K562 (cell line): ENCODE results near the gene IRF1. TPM values are rescaled to one million over a fixed set of nuclear protein-coding genes. Genes with fewer than 3 reads are reported as not detected.

Source experiments
- ATAC-seq: fragments of 200-7000 bp; cut with Tn5 transposase; 3 replicates; pipeline ENCODE4 v1.9.1; 2020; ENCODE audit warnings: moderate library complexity
- BruUV-seq: library from RNA; stranded (reverse); fragments of 400-500 nt; replicated peaks from 2 replicates; lab custom pipeline; 2021; lab: Mats Ljungman, UMichigan
- CTCF ChIA-PET: fragments of 300-600 bp; formaldehyde crosslinking; extraction: SDS; loops from one replicate; lab custom pipeline; 2021; ENCODE audit warnings: low intra/inter-chr PET ratio; lab: Yijun Ruan, JAX
- POLR2A ChIA-PET: fragments of 300-600, 350-650 bp; sonication (Branson Sonifier 250); formaldehyde crosslinking; extraction: SDS; loops from one replicate; lab custom pipeline; 2021; ENCODE audit warnings: antibody characterized with exemption, inconsistent platforms; lab: Yijun Ruan, JAX
- DNase-seq, 4 experiments: peaks; one replicate each; pipeline versions ENCODE4 v3.0.0 to v3.0.0-alpha.2; 2011 to 2018; ENCODE audit warnings: low spot score in 3 of 4, mixed read lengths in 3 of 4; ENCODE audit errors: extremely low read depth in 1 of 4
- FAIRE-seq: peaks from 2 replicates; lab custom pipeline; 2011; peaks lifted over from hg19 to GRCh38; lab: Jason Lieb, UNC
- H2AFZ ChIP-seq: 2 replicates; pipeline ENCODE4 v1.6.0; 2011; ENCODE audit warnings: low read depth, low read length, control low read depth, inconsistent platforms
- H3K27ac ChIP-seq: fragments of 200-600 bp; 3 replicates; pipeline ENCODE4 v1.8.0; 2011; ENCODE audit warnings: low read depth, mild to moderate bottlenecking, control low read depth, inconsistent platforms, low read length, moderate library complexity, mixed read lengths; ENCODE audit errors: extremely low read depth
- H3K27me3 ChIP-seq, 2 experiments: fragments of 300-600 bp in 1 of 2; 2 replicates in 1 of 2; 3 replicates in 1 of 2; pipeline versions ENCODE4 v1.6.0 to v1.8.0; 2011; ENCODE audit warnings: inconsistent platforms in 2 of 2, low read length in 2 of 2, mild to moderate bottlenecking in 1 of 2, mixed read lengths in 1 of 2, moderate library complexity in 1 of 2; ENCODE audit not compliant: control insufficient read depth in 2 of 2, insufficient read depth in 2 of 2
- H3K36me3 ChIP-seq: fragments of 300-600 bp; 3 replicates; pipeline ENCODE4 v1.8.0; 2011; ENCODE audit warnings: mild to moderate bottlenecking, low read length, inconsistent platforms; ENCODE audit not compliant: control insufficient read depth, insufficient read depth
- H3K4me1 ChIP-seq, 2 experiments: fragments of 200-600 bp in 1 of 2; replicated peaks in 1 of 2; 2 replicates in 1 of 2; 3 replicates in 1 of 2; pipeline versions ENCODE4 v1.5.1 to v1.8.0; 2011; ENCODE audit warnings: inconsistent platforms in 2 of 2, low read length in 2 of 2, mild to moderate bottlenecking in 1 of 2, mixed read lengths in 1 of 2, moderate library complexity in 1 of 2; ENCODE audit not compliant: control insufficient read depth in 2 of 2, insufficient read depth in 2 of 2
- H3K4me2 ChIP-seq: 2 replicates; pipeline ENCODE4 v1.6.1; 2011; ENCODE audit warnings: low read length, control low read depth, inconsistent platforms, mixed read lengths; ENCODE audit not compliant: insufficient read depth
- H3K4me3 ChIP-seq: fragments of 200-600 bp; sonication (generic), shearing (Covaris generic); 2 replicates; pipeline ENCODE4 v1.5.1; 2016; ENCODE audit warnings: control low read depth, inconsistent platforms
- H3K79me2 ChIP-seq: fragments of 200-600 bp; 3 replicates; pipeline ENCODE4 v1.8.0; 2011; ENCODE audit warnings: low read length, inconsistent platforms; ENCODE audit not compliant: control insufficient read depth, insufficient read depth
- H3K9ac ChIP-seq, 2 experiments: 2 replicates each; pipeline versions ENCODE4 v1.6.0 to v1.6.1; 2011; ENCODE audit warnings: low read depth in 2 of 2, low read length in 2 of 2, control low read depth in 1 of 2, inconsistent platforms in 1 of 2, mild to moderate bottlenecking in 1 of 2, mixed read lengths in 1 of 2; ENCODE audit not compliant: insufficient read depth in 1 of 2
- H3K9me1 ChIP-seq: one replicate; pipeline ENCODE4 v1.6.0; 2011; ENCODE audit warnings: inconsistent platforms, mild to moderate bottlenecking, low read length, moderate library complexity; ENCODE audit not compliant: control insufficient read depth, insufficient read depth
- H3K9me3 ChIP-seq: replicated peaks from 2 replicates; pipeline ENCODE4 v1.5.1; 2011; ENCODE audit warnings: low read depth, low read length, inconsistent platforms; ENCODE audit not compliant: control insufficient read depth, insufficient read depth
- H4K20me1 ChIP-seq: replicated peaks from 2 replicates; pipeline ENCODE4 v1.6.1; 2011; ENCODE audit warnings: low read length, inconsistent platforms, mixed read lengths; ENCODE audit not compliant: control insufficient read depth, insufficient read depth
- AFF1 ChIP-seq, 2 experiments: fragments of 450-650 bp; IDR thresholded peaks; 2 replicates each; pipeline ENCODE4 v1.6.1; 2018; ENCODE audit warnings: mild to moderate bottlenecking in 2 of 2, low read depth in 1 of 2; ENCODE audit not compliant: partially characterized antibody in 2 of 2
- CTCF ChIP-seq, 3 experiments: IDR thresholded peaks in 2 of 3; conservative IDR thresholded peaks in 1 of 3; 2 replicates each; pipeline ENCODE4 v1.5.1; 2011 to 2012; ENCODE audit warnings: low read length in 3 of 3, mild to moderate bottlenecking in 3 of 3, control low read depth in 2 of 3, improper control_type of control experiment in 1 of 3, inconsistent platforms in 1 of 3, low read depth in 1 of 3, mixed read lengths in 1 of 3, moderate library complexity in 1 of 3; ENCODE audit not compliant: insufficient read depth in 2 of 3
- HDAC2 ChIP-seq: fragments of 450-650 bp; IDR thresholded peaks from 2 replicates; pipeline ENCODE4 v1.6.1; 2016; ENCODE audit warnings: mild to moderate bottlenecking
- MLX ChIP-seq, 2 experiments: fragments of 450-650 bp in 1 of 2; sonication (generic) in 1 of 2; formaldehyde crosslinking; conservative IDR thresholded peaks; 2 replicates each; pipeline versions ENCODE4 v1.4.0 to v1.8.1; 2020 to 2022; ENCODE audit warnings: mild to moderate bottlenecking in 1 of 2, missing genetic modification reagents in 1 of 2
- SMAD3 ChIP-seq: fragments of 450-650 bp; formaldehyde crosslinking; conservative IDR thresholded peaks from 2 replicates; pipeline ENCODE4 v1.4.0; 2020; ENCODE audit warnings: mild to moderate bottlenecking
- STAT6 ChIP-seq: sonication (generic); formaldehyde crosslinking; IDR thresholded peaks from 2 replicates; pipeline ENCODE4 v1.8.1; 2023; ENCODE audit warnings: mild to moderate bottlenecking, missing genetic modification reagents
- SUPT5H ChIP-seq: fragments of 450-650 bp; IDR thresholded peaks from 2 replicates; pipeline ENCODE4 v1.6.1; 2016
- ZNF212 ChIP-seq: fragments of 450-650 bp; formaldehyde crosslinking; IDR thresholded peaks from 2 replicates; pipeline ENCODE4 v1.4.0; 2020; ENCODE audit warnings: mild to moderate bottlenecking
- ZNF740 ChIP-seq, 3 experiments: fragments of 200-800 bp in 1 of 3; sonication (Bioruptor generic) in 1 of 3; sonication (generic) in 1 of 3; formaldehyde crosslinking in 1 of 3; IDR thresholded peaks; 2 replicates each; pipeline versions ENCODE4 v1.6.1 to v1.8.0; 2016 to 2022; ENCODE audit warnings: mild to moderate bottlenecking in 2 of 3, missing compliant biosample characterization in 2 of 3, missing genetic modification characterization in 2 of 3, missing genetic modification reagents in 1 of 3
- WGBS: fragments of 100-300 bp; shearing (Covaris generic); methylation state at CpG from one replicate; pipeline ENCODE4 v1.1.6; 2016; ENCODE audit warnings: low coverage, mixed read lengths; ENCODE audit not compliant: insufficient coverage; ENCODE audit errors: missing lambda C conversion rate; 5-methylcytosine and 5-hydroxymethylcytosine counted together
- in situ Hi-C: fragments of 300-500 bp; cut with MboI; formaldehyde crosslinking; loops from 4 replicates; pipeline ENCODE4 v1.15.0; 2018; ENCODE audit warnings: inconsistent platforms, mixed read lengths
- intact Hi-C: fragments of 100-400 bp; cut with micrococcal nuclease; formaldehyde crosslinking; loops from 2 replicates; pipeline ENCODE4 v1.14.2; 2022
- polyA plus RNA-seq, 8 experiments: library from polyadenylated mRNA; depleted of rRNA in 4 of 8; stranded (reverse) in 5 of 8; unstranded in 3 of 8; fragments of >200 nt; fragmentation: Nextera tagmentation in 2 of 8; fragmentation: Illumina TruSeq in 1 of 8; extraction: Ambion mirVana in 2 of 8; extraction: Trizol in 1 of 8; gene quantifications; 2 replicates each; pipeline versions ENCODE4 v1.2.1 to v1.2.3, GENCODE V29; 2011 to 2014; ENCODE audit warnings: inconsistent platforms in 1 of 8, missing spikeins in 1 of 8
- total RNA-seq, 7 experiments: library from RNA; depleted of rRNA in 6 of 7; stranded (reverse); fragments of >200 nt in 6 of 7; fragmentation: Illumina TruSeq in 2 of 7; extraction: Trizol in 2 of 7; gene quantifications; 2 replicates each; pipeline versions ENCODE4 v1.2.1 to v1.2.3, GENCODE V29; 2011 to 2021; ENCODE audit warnings: low replicate concordance in 1 of 7

IRF1 gene
- total and polyA plus RNA-seq, 9 of the 15 experiments (the other 6 are each of a cell fraction or from before 2014, with no cell fraction given): 1.1 to 12.3 (median 5.9) TPM

- FAIRE-seq: no peak
- no peaks in the 10 kb centered on the region for H3K27me3 ChIP-seq
- no peaks in the 10 kb centered on the region for H3K36me3 ChIP-seq
- DNase-seq: no peak
- no peaks in the 10 kb centered on the region for H4K20me1 ChIP-seq
- peak; percentile 72 for ATAC-seq
- no peaks in the 10 kb centered on the region for H3K79me2 ChIP-seq
- POLR2A ChIA-PET: interaction anchor here (0.8 to 4.0 kb wide), 6 partner anchors 10 to 63 kb away, joined by 3 to 40 read pairs (median 10); partner anchors contain the start of gene IRF1
- WGBS: 61% methylated on average over 6 of the region's 6 CpGs
- H3K4me1 ChIP-seq: peaks cover 24 to 25% of the 10 kb centered on the region in 2 experiments
- in situ Hi-C loops (no loop called here), intact Hi-C loops (no loop called here)
- H3K9me1 ChIP-seq: no peaks in the 10 kb centered on the region
- no peaks in the 10 kb centered on the region for H3K9me3 ChIP-seq
- no TSS peak for BruUV-seq
- H2AFZ ChIP-seq: no peak overlapping the region
- H3K4me2 ChIP-seq: no peak overlapping the region
- no peak overlapping the region for H3K27ac ChIP-seq
- CTCF ChIA-PET: no interaction called here
- no peak overlapping the region for H3K9ac ChIP-seq
- H3K4me3 ChIP-seq: no peak overlapping the region
- TF ChIP-seq ZNF740 (CRISPR knock-in tag; IDR thresholded peaks at IDR 0.05) (no peak), ZNF740 (tag; IDR thresholded peaks at IDR 0.05) (no peak), STAT6 (CRISPR knock-in tag) (no peak), SMAD3 (CRISPR knock-in tag) (no peak), AFF1 (IDR thresholded peaks at IDR 0.05; ENCODE audit: low read depth in 1 of 2, partially characterized antibody in 2 of 2) (no peak), HDAC2 (no peak), SUPT5H (no peak), CTCF (IDR thresholded peaks at IDR 0.05 in 2 of 3, conservative IDR thresholded peaks at IDR 0.05 in 1 of 3; ENCODE audit: insufficient read depth in 2 of 3, low read depth in 1 of 3, low read length in 3 of 3) (peak; percentile 27 to 75 (median 51); a peak in 4 of 6 replicates), MLX (CRISPR knock-in tag; conservative IDR thresholded peaks at IDR 0.05) (no peak), ZNF212 (CRISPR knock-in tag) (no peak)
These were observed 21.1 kb downstream of the IRF1 start for GRCh38 chr5:132469380-132470009.
